CD4-positive, alpha-beta T cell treated with Interleukin-12 subunit alpha and Interleukin-12 subunit beta, for 1 hour (primary cell): ENCODE data around the gene SLC37A4.
A peak's percentile ranks its signal among the peaks of the same experiment; 100 is the strongest.
"Not testable (repeated sequence)": the region's sequence is repeated elsewhere in the genome, so short reads cannot be mapped to it uniquely, and the experiment has no call there.

ENCODE experiments used
- DNase-seq: peaks from one replicate; pipeline ENCODE4 v3.0.0-alpha.2; 2020

Gene SLC37A4

GRCh38 chr11:119030329-119031047 lies at the start of gene SLC37A4:
Gene SLC37A4, minus strand, starts transcription at chr11:119030877.
- DNase-seq, result peak; percentile 100

DNA sequence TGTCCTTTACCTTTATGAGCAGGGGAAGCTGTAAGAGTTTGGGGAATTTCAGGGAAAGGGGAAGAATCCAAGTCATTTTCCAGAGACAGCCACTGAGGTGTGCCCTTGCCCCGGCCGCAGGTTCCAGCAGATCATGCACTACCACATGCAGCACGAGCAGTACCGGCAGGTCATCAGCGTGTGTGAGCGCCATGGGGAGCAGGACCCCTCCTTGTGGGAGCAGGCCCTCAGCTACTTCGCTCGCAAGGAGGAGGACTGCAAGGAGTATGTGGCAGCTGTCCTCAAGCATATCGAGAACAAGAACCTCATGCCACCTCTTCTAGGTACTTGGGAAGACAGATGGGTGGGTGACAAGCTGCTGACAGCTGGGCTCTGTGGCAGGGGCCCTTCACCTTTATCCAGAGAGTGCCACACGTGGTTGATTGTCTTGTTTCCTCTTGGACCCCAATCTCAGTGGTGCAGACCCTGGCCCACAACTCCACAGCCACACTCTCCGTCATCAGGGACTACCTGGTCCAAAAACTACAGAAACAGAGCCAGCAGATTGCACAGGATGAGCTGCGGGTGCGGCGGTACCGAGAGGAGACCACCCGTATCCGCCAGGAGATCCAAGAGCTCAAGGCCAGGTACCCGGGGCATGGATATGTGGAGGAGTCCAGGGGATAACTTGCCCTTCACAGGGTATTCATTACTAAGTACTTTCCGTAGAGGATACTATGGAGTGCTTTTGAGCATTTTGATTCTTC lies 48.2 kb upstream of the SLC37A4 start:
- no peak for DNase-seq

GRCh38 chr11:119077839-119078238 lies 47.2 kb upstream of the SLC37A4 start:
- no peak for DNase-seq

- peak; percentile 97 for DNase-seq
Measured at GRCh38 chr11:119067371-119068222, 36.9 kb upstream of the SLC37A4 start, which contains the start of gene VPS11. Gene VPS11, plus strand, starts transcription at chr11:119067818. Its CDS starts 6 bp downstream, at chr11:119067824.

GRCh38 chr11:119065369-119065768 lies 34.7 kb upstream of the SLC37A4 start:
- peak; percentile 67 for DNase-seq

GRCh38 chr11:119062779-119063178 lies 32.1 kb upstream of the SLC37A4 start:
- DNase-seq, result no peak

GRCh38 chr11:119061256-119061655 lies 30.6 kb upstream of the SLC37A4 start:
- no peak for DNase-seq

DNA sequence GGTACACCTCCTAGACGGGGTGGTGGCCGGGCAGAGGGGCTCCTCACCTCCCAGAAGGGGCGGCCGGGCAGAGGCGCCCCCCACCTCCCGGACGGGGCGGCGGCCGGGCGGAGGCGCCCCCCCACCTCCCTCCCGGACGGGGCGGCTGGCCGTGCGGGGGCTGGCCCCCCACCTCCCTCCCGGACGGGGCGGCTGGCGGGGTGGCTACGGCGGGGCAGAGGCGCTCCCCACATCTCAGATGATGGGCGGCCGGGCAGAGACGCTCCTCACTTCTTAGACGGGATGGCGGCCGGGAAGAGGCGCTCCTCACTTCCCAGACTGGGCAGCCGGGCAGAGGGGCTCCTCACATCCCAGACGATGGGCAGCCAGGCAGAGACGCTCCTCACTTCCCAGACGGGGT lies 28.5 kb upstream of the SLC37A4 start:
- DNase-seq, result not testable (repeated sequence)

DNA sequence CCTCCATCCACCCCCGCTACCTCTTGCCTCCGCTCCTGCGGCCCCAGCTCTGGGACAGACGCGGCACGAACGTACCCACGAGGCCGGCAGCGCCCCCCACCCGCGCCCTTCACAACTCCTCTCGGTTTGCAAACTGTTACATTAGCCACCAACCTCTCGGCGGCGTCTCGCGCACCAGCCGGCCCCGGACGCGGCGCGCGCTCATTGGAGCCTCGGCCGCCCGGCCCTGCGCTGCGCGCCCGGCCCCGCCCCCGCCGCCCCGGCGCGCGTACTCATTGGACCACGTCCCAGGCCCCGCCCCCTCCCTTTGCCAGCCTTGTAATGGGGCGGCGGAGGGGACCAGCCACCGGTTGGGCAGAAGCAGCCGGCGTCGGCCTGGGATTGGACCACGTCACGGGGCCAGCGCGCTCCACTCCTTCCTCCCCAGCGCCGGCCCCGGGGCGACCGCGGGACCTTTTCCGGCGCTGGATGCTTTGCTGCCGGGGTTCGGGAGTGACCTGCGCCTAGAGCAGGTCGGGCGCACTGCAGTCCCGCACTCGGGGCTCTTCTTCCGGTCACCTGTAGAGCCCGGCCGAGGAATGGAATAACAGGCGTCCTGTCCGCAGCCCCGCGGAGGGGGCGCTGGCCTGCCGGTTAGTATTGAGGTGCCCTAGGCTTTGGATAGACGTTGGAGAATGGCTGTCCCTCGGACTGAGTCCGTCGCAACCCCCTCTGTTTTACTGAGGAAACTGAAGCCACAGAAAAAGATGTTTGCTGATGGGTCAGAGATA lies 26.5 kb upstream of the SLC37A4 start, which contains the start of gene HYOU1:
Gene HYOU1 (minus strand): TSS at position 206 of the 770 bp plus-strand sequence. CDS start 1,045 bp downstream, outside the sequence.
- peak; percentile 98 for DNase-seq

GRCh38 chr11:119056421-119056999 lies 25.8 kb upstream of the SLC37A4 start:
- DNase-seq, result peak; percentile 67

DNA sequence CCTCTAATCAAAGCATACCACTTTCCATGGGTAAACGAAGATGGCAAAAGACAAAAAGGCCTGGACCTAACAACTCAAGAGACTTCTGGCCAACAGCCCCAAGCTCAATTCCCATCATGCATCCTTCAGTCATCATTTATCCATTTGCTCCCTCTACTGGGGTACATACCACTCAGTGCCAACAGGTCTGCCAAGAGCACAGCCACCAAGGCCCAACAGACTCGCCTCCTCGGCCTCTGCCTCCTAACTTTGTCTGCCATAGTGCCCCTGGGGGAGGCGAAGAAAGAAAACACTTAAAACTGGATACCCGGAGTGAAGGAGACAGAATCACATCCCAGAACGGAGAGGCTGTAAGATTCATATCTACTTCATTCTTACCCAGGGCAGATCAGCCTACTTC lies 25.2 kb upstream of the SLC37A4 start:
- peak; percentile 26 for DNase-seq

DNA sequence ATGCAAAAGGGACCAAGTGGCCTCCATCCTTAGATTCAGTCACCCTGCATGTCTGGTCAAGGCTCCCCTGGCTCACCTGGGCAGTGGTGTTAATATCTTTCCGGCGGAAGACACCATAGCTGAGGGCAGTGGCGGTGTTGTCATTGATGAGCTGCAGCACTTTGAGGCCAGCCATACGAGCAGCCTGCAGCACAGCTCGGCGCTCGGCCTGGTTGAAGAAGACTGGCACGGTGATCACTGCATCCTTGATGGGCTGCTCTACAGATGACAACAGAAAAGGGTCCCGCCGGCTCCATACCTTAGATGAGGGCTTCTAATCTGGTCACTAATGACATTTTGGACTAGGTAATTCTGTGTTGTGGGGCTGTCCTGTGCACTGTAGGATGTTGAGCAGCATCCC lies 23.7 kb upstream of the SLC37A4 start:
- DNase-seq, result no peak

DNA sequence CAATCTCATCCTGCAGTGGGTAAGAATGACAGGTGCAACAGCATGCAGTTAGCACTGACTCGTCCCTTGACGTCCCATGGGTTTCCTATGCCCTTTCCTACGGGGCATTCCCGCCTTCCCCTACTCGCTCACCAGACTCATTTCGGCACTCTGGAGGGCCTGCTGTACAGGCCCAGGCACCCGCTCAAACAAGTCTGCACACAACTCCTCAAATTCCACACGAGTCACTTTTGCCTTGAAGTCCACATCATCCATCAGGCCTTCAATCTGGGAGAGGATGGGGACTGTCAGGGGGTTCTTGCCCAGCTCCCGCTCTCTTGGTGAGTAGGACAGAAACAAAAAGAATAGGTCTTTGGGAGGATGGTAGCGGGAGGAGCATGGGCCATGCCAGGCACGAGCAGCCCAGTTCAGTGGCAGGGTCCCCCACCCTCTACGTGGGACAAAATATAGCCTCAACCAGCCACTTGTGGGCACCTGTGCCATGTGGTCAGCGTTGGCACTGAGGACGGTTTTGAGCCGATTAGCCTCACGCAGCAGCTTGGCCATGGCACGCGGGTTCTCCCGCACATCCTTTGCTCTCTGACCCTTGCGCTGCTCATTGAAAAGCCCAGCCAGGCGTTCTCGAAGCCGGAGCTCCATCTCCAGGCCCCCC lies 21.6 kb upstream of the SLC37A4 start:
- no peak for DNase-seq

DNA sequence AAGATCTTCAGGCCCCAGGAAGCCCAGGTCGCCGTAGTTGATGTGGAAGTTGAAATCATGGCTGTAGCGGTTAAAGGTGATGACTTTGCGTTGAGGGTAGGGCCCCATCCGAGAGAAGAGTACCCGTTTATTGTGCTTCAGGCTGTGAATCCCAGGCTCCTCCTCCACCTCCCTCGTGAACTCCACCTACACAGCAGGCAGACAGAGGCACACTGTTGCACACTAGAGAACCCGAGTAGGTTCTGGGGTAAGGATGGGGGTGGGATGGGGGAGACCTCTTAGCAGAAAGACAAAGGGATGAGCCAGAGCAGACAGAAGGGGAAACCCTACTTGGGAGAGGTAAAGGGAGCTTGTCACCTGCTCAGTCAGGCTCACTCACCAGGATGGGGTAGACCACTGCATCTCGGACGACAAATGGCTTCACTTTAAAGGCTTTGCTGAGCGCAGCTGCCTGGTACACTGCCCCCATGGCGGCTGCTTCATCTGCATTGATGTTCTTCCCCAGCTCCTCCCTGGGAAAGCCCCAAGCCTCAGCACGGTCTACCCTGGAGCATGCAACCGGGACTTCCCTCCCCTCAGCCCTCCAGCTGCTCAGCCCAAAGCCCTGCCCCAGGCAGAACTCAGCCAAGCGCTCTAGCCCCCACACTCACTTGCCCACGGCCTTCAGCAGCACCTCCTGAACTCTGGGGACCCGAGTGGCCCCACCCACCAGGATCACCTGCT lies 20.9 kb upstream of the SLC37A4 start:
- peak; percentile 46 for DNase-seq

DNA sequence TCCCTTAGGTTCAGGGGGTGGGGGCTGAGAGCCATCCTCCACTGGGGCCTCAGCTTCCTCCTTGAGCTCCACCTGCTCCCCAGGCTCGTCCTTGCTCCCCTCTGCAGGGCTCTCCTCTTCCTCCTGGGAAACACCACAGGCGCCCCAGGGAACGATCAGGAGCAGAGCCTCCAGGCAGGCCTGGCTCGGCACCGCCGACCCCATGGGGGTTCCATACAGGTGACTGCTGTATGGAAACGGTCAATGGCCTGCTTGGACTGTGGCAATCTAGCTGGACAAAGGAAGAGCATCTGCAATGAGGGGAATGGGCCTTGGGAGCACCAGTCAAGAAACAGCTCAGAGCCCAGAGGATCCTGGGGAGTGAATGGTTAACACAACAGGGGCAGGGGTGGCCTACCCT lies 18.4 kb upstream of the SLC37A4 start:
- DNase-seq, result no peak

GRCh38 chr11:119048644-119049043 lies 18.0 kb upstream of the SLC37A4 start:
- DNase-seq, result no peak

DNA sequence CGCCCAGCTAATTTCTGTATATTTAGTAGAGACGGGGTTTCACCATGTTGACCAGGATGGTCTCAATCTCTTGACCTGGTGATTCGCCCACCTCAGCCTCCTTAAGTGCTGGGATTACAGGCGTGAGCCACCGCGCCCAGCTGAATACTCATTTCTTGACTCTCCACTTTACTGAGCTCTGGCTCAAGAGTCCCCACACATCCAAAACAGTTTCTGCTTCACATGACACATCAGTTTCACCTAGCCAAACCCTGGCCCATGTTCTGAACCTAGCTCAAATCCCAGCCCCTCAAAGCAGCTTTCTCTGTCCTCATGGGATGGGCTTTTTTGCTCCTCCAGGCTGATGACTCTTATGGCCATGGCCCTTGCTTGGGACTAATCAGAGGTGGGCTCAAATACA lies 16.5 kb upstream of the SLC37A4 start:
- DNase-seq, result no peak

DNA sequence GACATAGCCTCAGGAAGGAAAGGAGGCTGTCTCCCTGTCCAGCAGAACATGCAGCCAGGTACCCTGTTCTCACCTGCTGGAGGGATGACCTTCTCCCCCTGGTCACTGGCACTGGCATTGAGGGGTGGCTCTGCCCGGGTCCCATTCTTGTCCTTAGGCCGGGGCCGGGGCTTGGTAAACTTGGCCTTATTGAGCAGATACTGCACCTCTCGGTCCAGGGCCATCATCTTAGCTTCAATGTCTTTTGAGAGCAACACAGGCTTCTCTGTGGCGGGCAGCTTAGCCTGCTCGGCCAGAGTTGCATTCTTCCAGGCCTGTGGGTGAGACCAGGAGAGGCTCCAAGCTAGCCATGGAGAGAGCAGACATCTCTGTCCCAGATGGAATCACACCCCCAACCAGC lies 15.8 kb upstream of the SLC37A4 start:
- DNase-seq, result no peak

- no peak for DNase-seq
Measured at GRCh38 chr11:119044708-119045107, 14.0 kb upstream of the SLC37A4 start.

GRCh38 chr11:119042927-119043326 lies 12.2 kb upstream of the SLC37A4 start:
- DNase-seq, result no peak
